Suppressor macrophage (primary cell): ENCODE data around the gene BDNF.
"Not testable (repeated sequence)": the region's sequence is repeated elsewhere in the genome, so short reads cannot be mapped to it uniquely, and the experiment has no call there.

Source experiments
- DNase-seq, 4 experiments: peaks; one replicate each; pipeline ENCODE4 v3.0.0-alpha.2; 2020 to 2022
- total RNA-seq, 17 experiments: gene quantifications; one replicate each; lab custom pipeline; 2026; ENCODE audit warnings: mixed read lengths in 6 of 17, inconsistent platforms in 3 of 17; lab: John Stamatoyannopoulos, UW

Gene BDNF
- 0 to 3.7 (median 0) reads per million in 17 experiments for total RNA-seq

GRCh38 chr11:27700351-27701301 is at the start of gene BDNF:
Gene BDNF, minus strand, starts transcription at chr11:27700455. Its CDS starts 41,891 bp downstream, at chr11:27658564.
- no peak for DNase-seq

GRCh38 chr11:27740362-27741013 is 40.2 kb upstream of the BDNF start:
- no peak for DNase-seq

- no peak for DNase-seq
These were observed 35.0 kb upstream of the BDNF start for GRCh38 chr11:27735281-27735680.

- not testable (repeated sequence) for DNase-seq
These were observed 31.5 kb upstream of the BDNF start for GRCh38 chr11:27731803-27732202.

- DNase-seq, result no peak
These were observed 26.7 kb upstream of the BDNF start for GRCh38 chr11:27726981-27727380.

- no peak for DNase-seq
These were observed 23.4 kb upstream of the BDNF start for GRCh38 chr11:27723687-27724086.

- no peak for DNase-seq
These were observed 22.7 kb upstream of the BDNF start for GRCh38 chr11:27722953-27723344.

- DNase-seq, result peak in 1 of 4 experiments; percentile 12
These were observed 22.1 kb upstream of the BDNF start for GRCh38 chr11:27722117-27722952.

GRCh38 chr11:27721264-27722116 is 21.2 kb upstream of the BDNF start:
- DNase-seq, result no peak

GRCh38 chr11:27720277-27720830 is 20.1 kb upstream of the BDNF start:
- DNase-seq, result peak; percentile 13 to 49 (median 33)

GRCh38 chr11:27719546-27719925 is 19.3 kb upstream of the BDNF start:
- DNase-seq, result no peak

GRCh38 chr11:27718863-27719545 is 18.7 kb upstream of the BDNF start:
- DNase-seq, result no peak

GRCh38 chr11:27718346-27718862 is 18.1 kb upstream of the BDNF start:
- no peak for DNase-seq

- no peak for DNase-seq
These were observed 17.6 kb upstream of the BDNF start for GRCh38 chr11:27717801-27718229.

- DNase-seq, result no peak
These were observed 17.1 kb upstream of the BDNF start for GRCh38 chr11:27717377-27717776.

- DNase-seq, result no peak
These were observed 16.6 kb upstream of the BDNF start for GRCh38 chr11:27716835-27717234.

- DNase-seq, result no peak
These were observed 16.0 kb upstream of the BDNF start for GRCh38 chr11:27716216-27716615.

GRCh38 chr11:27711725-27712124 is 11.5 kb upstream of the BDNF start:
- DNase-seq, result no peak

- no peak for DNase-seq
These were observed 10.3 kb upstream of the BDNF start for GRCh38 chr11:27710536-27710935.

- no peak for DNase-seq
These were observed 7.4 kb upstream of the BDNF start for GRCh38 chr11:27707676-27708075.
